GM18505 (cell line): ENCODE data around the gene XIRP2.

Source experiments
- ATAC-seq: cut with Tn5 transposase; IDR thresholded peaks from one replicate; pipeline ENCODE4 v1.9.1; 2021; ENCODE audit not compliant: unreplicated experiment
- POLR2A ChIP-seq: IDR thresholded peaks from 4 replicates; pipeline ENCODE4 v1.6.1; 2011; ENCODE audit warnings: borderline replicate concordance; ENCODE audit not compliant: insufficient read depth, insufficient read length; ENCODE audit errors: extremely low read depth

The XIRP2 gene

GRCh38 chr2:167298017-167298416 is 409.7 kb downstream of the XIRP2 start:
- no peak for TF ChIP-seq POLR2A
- ATAC-seq: no peak
